CD14-positive monocyte (primary cell): ENCODE measurements around the gene DMXL1. TPM values are rescaled to one million over a fixed set of nuclear protein-coding genes. Genes with fewer than 3 reads are reported as not detected.

Experiments
- DNase-seq, 3 donors: peaks; one replicate each; pipeline ENCODE4 v3.0.0-alpha.2; 2011 to 2022
- H2AFZ ChIP-seq: 2 replicates; pipeline ENCODE4 v1.6.0; 2012; ENCODE audit warnings: mild to moderate bottlenecking, low read depth, low read length, inconsistent platforms; ENCODE audit not compliant: insufficient read depth, poor library complexity, severe bottlenecking
- H3K27ac ChIP-seq, 2 donors: 1 replicate in 1 of 2; 2 replicates in 1 of 2; pipeline ENCODE4 v1.5.1; 2012 to 2013; ENCODE audit warnings: low read length in 2 of 2, control low read depth in 1 of 2, inconsistent platforms in 1 of 2, low read depth in 1 of 2, mild to moderate bottlenecking in 1 of 2
- H3K27me3 ChIP-seq, 2 donors: one replicate each; pipeline versions ENCODE4 v1.6.0 to v1.6.1; 2011 to 2013; ENCODE audit warnings: low read length in 2 of 2; ENCODE audit not compliant: control insufficient read depth in 2 of 2, insufficient read depth in 2 of 2
- H3K36me3 ChIP-seq, 2 donors: replicated peaks in 1 of 2; 1 replicate in 1 of 2; 2 replicates in 1 of 2; pipeline versions ENCODE4 v1.5.1 to v1.6.1; 2012 to 2013; ENCODE audit warnings: low read length in 2 of 2, control low read depth in 1 of 2, inconsistent platforms in 1 of 2, mild to moderate bottlenecking in 1 of 2; ENCODE audit not compliant: insufficient read depth in 2 of 2, control insufficient read depth in 1 of 2
- H3K4me1 ChIP-seq, 2 donors: 1 replicate in 1 of 2; 2 replicates in 1 of 2; pipeline versions ENCODE4 v1.5.1 to v1.6.1; 2012 to 2013; ENCODE audit warnings: low read length in 2 of 2, control low read depth in 1 of 2, inconsistent platforms in 1 of 2, mild to moderate bottlenecking in 1 of 2, moderate library complexity in 1 of 2; ENCODE audit not compliant: insufficient read depth in 2 of 2, control insufficient read depth in 1 of 2
- H3K4me2 ChIP-seq: replicated peaks from 2 replicates; pipeline ENCODE3; 2012; ENCODE audit warnings: low read length, moderate library complexity, mild to moderate bottlenecking; ENCODE audit not compliant: poor library complexity, severe bottlenecking; ENCODE audit errors: extremely low read depth
- H3K4me3 ChIP-seq, 3 experiments: fragments of 200-600 bp in 1 of 3; sonication (generic) in 1 of 3; replicated peaks in 1 of 3; 1 replicate in 2 of 3; 2 replicates in 1 of 3; pipeline ENCODE4 v1.5.1; 2011 to 2013; ENCODE audit warnings: low read length in 3 of 3, mild to moderate bottlenecking in 3 of 3, control low read depth in 2 of 3, low read depth in 2 of 3, inconsistent platforms in 1 of 3, moderate library complexity in 1 of 3
- H3K79me2 ChIP-seq: 2 replicates; pipeline ENCODE4 v1.6.0; 2012; ENCODE audit warnings: mild to moderate bottlenecking, control low read depth, inconsistent platforms, low read length, moderate library complexity; ENCODE audit not compliant: insufficient read depth
- H3K9ac ChIP-seq: 2 replicates; pipeline ENCODE4 v1.6.0; 2017; ENCODE audit warnings: low read length, mild to moderate bottlenecking; ENCODE audit not compliant: insufficient read depth, poor library complexity, severe bottlenecking
- H3K9me3 ChIP-seq, 2 donors: replicated peaks in 1 of 2; 1 replicate in 1 of 2; 2 replicates in 1 of 2; pipeline versions ENCODE4 v1.5.1 to v1.6.1; 2012 to 2013; ENCODE audit warnings: low read length in 2 of 2, control low read depth in 1 of 2; ENCODE audit not compliant: control insufficient read depth in 1 of 2, insufficient read depth in 1 of 2
- H4K20me1 ChIP-seq: 2 replicates; pipeline ENCODE4 v1.6.0; 2012; ENCODE audit warnings: mild to moderate bottlenecking, low read length, control low read depth, moderate library complexity; ENCODE audit not compliant: insufficient read depth
- H3K27ac Mint-ChIP-seq, 7 donors: one replicate each; pipeline ENCODE4 v1.8.0; 2020; ENCODE audit warnings: mild to moderate bottlenecking in 7 of 7, mixed read lengths in 7 of 7, moderate library complexity in 6 of 7, inconsistent platforms in 2 of 7
- H3K27me3 Mint-ChIP-seq, 3 donors: one replicate each; pipeline ENCODE4 v1.8.0; 2021 to 2022; ENCODE audit warnings: low read depth in 3 of 3, mild to moderate bottlenecking in 3 of 3, mixed read lengths in 3 of 3, moderate library complexity in 3 of 3, inconsistent platforms in 1 of 3
- H3K36me3 Mint-ChIP-seq, 2 donors: one replicate each; pipeline ENCODE4 v1.8.0; 2020; ENCODE audit warnings: mixed read lengths in 2 of 2, inconsistent platforms in 1 of 2, mild to moderate bottlenecking in 1 of 2
- H3K4me1 Mint-ChIP-seq: one replicate; pipeline ENCODE4 v1.8.0; 2020; ENCODE audit warnings: mild to moderate bottlenecking, mixed read lengths
- H3K4me3 Mint-ChIP-seq, 2 donors: one replicate each; pipeline ENCODE4 v1.8.0; 2020; ENCODE audit warnings: mild to moderate bottlenecking in 2 of 2, mixed read lengths in 2 of 2, moderate library complexity in 1 of 2
- H3K9me3 Mint-ChIP-seq, 7 donors: one replicate each; pipeline ENCODE4 v1.8.0; 2020 to 2022; ENCODE audit warnings: mixed read lengths in 7 of 7, mild to moderate bottlenecking in 6 of 7, moderate library complexity in 6 of 7, inconsistent platforms in 2 of 7
- WGBS: methylation state at CpG from one replicate; pipeline ENCODE4 v1.1.5; 2013; ENCODE audit warnings: missing lambda C conversion rate; ENCODE audit not compliant: insufficient coverage; 5-methylcytosine and 5-hydroxymethylcytosine counted together
- intact Hi-C, 2 donors: fragments of 100-400 bp; cut with micrococcal nuclease; formaldehyde crosslinking; loops; one replicate each; pipeline versions ENCODE4 v1.15.0 to v1.15.1; 2023
- polyA plus RNA-seq, 3 donors: library from polyadenylated mRNA; depleted of rRNA in 1 of 3; unstranded in 2 of 3; stranded (reverse) in 1 of 3; fragments of 300-500 nt in 2 of 3; fragments of >200 nt in 1 of 3; fragmentation: Illumina TruSeq in 2 of 3; gene quantifications; 1 replicate in 2 of 3; 2 replicates in 1 of 3; pipeline ENCODE4 v1.2.3, GENCODE V29; 2012 to 2021
- TF ChIP-seq, protein P1 (sequence below): fragments of 200-600 bp; IDR thresholded peaks from one replicate; pipeline ENCODE4 v1.8.0; 2022; ENCODE audit warnings: antibody characterized with exemption, mild to moderate bottlenecking

Gene DMXL1
- polyA plus RNA-seq, 3 donors = 15.5 to 20.5 (median 19.5) TPM

GRCh38 chr5:119031011-119031886 lies 39.6 kb upstream of the DMXL1 start:
- Histone ChIP-seq H3K9ac (no peak overlapping the region), H3K4me1 (peaks cover 20 to 26% of the 10 kb centered on the region in 2 donors), H3K79me2 (no peaks in the 10 kb centered on the region), H3K9me3 (no peaks in the 10 kb centered on the region), H3K27ac (no peak overlapping the region), H3K4me2 (peak overlapping the region; percentile 4), H2AFZ (peak overlapping the region; percentile 40), H4K20me1 (no peaks in the 10 kb centered on the region), H3K36me3 (no peaks in the 10 kb centered on the region), H3K4me3 (no peak overlapping the region), H3K27me3 (no peaks in the 10 kb centered on the region)
- no CpG with 5 or more reads among the region's 5 CpGs for WGBS
- DNase-seq = no peak
- Mint-ChIP-seq H3K9me3 (no peaks in the 10 kb centered on the region), H3K36me3 (no peaks in the 10 kb centered on the region), H3K27ac (peak overlapping the region in 4 of 7 donors; percentile 53 to 88 (median 84)), H3K27me3 (peaks cover 0 to 4% (median 2%) of the 10 kb centered on the region in 3 donors), H3K4me1 (peaks cover 28% of the 10 kb centered on the region), H3K4me3 (peak overlapping the region in 1 of 2 donors; percentile 9)
- intact Hi-C loops = no loop called here
- TF ChIP-seq, protein P1, sequence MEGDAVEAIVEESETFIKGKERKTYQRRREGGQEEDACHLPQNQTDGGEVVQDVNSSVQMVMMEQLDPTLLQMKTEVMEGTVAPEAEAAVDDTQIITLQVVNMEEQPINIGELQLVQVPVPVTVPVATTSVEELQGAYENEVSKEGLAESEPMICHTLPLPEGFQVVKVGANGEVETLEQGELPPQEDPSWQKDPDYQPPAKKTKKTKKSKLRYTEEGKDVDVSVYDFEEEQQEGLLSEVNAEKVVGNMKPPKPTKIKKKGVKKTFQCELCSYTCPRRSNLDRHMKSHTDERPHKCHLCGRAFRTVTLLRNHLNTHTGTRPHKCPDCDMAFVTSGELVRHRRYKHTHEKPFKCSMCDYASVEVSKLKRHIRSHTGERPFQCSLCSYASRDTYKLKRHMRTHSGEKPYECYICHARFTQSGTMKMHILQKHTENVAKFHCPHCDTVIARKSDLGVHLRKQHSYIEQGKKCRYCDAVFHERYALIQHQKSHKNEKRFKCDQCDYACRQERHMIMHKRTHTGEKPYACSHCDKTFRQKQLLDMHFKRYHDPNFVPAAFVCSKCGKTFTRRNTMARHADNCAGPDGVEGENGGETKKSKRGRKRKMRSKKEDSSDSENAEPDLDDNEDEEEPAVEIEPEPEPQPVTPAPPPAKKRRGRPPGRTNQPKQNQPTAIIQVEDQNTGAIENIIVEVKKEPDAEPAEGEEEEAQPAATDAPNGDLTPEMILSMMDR = no peak

DNA sequence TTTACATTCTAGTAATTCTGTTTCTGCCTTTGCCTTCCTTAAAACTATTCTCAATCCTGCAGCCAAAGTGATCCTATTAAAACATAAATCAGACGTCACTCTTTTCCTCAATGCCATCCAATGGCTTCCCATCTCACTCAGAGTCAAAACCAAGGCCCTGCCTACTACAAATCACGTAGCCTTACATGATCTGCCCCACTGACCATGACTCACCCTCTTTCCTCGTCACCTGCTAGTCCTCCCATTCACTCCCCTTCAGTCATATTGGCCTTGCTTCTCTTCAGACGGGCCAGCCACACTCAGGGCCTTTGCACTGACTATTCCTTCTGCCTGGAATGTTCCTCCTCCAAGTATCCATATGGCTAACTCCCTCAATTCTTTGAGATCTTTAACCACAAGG lies 39.0 kb upstream of the DMXL1 start:
- H3K9ac ChIP-seq = no peak overlapping the region
- Mint-ChIP-seq H3K9me3 (no peaks in the 10 kb centered on the region), H3K4me3 (no peak overlapping the region), H3K27me3 (peaks cover 0 to 4% (median 2%) of the 10 kb centered on the region in 3 donors), H3K27ac (peak overlapping the region in 6 of 7 donors; percentile 0 to 88 (median 68)), H3K36me3 (no peaks in the 10 kb centered on the region), H3K4me1 (peaks cover 28% of the 10 kb centered on the region)
- TF ChIP-seq, protein P1 = no peak
- H3K4me2 ChIP-seq = no peak overlapping the region
- 55% methylated on average over 4 of the region's 4 CpGs for WGBS
- peak; percentile 29 to 79 (median 54) for DNase-seq
- no peaks in the 10 kb centered on the region for H3K79me2 ChIP-seq
- H3K9me3 ChIP-seq = no peaks in the 10 kb centered on the region
- intact Hi-C loops = no loop called here
- no peak overlapping the region for H3K27ac ChIP-seq
- H3K36me3 ChIP-seq = no peaks in the 10 kb centered on the region
- H3K4me1 ChIP-seq = peaks cover 20 to 26% of the 10 kb centered on the region in 2 donors
- no peaks in the 10 kb centered on the region for H3K27me3 ChIP-seq
- H2AFZ ChIP-seq = no peak overlapping the region
- H4K20me1 ChIP-seq = no peaks in the 10 kb centered on the region
- no peak overlapping the region for H3K4me3 ChIP-seq
